DMS 273 (cell line): ENCODE results near the gene HSPA2.

ENCODE experiments used
- DNase-seq: peaks from one replicate; lab custom pipeline; 2025; ENCODE audit not compliant: unreplicated experiment; lab: John Stamatoyannopoulos, UW

The HSPA2 gene

GRCh38 chr14:64540208-64541202, at the start of gene HSPA2:
TSS of gene HSPA2 (plus strand) at chr14:64540741. CDS start at chr14:64540850, 109 bp downstream.
- peak; percentile 100 for DNase-seq

- DNase-seq: no peak
Measured at GRCh38 chr14:64491637-64492036, 48.9 kb upstream of the HSPA2 start.

- DNase-seq: no peak
Measured at GRCh38 chr14:64493455-64493854, 47.1 kb upstream of the HSPA2 start.

DNA sequence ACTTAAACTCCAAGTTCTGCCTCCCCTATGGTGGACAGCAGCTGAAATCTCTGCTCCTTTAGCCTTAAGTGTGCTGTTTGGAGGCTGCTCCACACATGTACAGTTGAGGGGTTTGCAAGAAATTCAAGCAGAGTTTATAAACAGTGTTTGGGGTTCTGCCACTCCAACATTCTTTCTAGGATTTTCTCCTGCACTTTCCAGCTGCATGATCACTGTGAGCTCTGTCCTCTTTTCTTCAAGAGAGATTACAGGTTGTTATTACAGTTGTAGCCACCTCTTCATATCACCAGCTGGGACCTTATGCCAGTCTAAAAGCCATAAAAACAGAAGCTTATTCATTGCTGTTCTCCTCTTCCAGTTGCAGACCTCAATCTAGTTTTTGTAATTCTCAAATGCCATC, 45.3 kb upstream of the HSPA2 start:
- no peak for DNase-seq

GRCh38 chr14:64496764-64497163, 43.8 kb upstream of the HSPA2 start:
- DNase-seq: no peak

GRCh38 chr14:64500088-64500487, 40.5 kb upstream of the HSPA2 start:
- no peak for DNase-seq

DNA sequence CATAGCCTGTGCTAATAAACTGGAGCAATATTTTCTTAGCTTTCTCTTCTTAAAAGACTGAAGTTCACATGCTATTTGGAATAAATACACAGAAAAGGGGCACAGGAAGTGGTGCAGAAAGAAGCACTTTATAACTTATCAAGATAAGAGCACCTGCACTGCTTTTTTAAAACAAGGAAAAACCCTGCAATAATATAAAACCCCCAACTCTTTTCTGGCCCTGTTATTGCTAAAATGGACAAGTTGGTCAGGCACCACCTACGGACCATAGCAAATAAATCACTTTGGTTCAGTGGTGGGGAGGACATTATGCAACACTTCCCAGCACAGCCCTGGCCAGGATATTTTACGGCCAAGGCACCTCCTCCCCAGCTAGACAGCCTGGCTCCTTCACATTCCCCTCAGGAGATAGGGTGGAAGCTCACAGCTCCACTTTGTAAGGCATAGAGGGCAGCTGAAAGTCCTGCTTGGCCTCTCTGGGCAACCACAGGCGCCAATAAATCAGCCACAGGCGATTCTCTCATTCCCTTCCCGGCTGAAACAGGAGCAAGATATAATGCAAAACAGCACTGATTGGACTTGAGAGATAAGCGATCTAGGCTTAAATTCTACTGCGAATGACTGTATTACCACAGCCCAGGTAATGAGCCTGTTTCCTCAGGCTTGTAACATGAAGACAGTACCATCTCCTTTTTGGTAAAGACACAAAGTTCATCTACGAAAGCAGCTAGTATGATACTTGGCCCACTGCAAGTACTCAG, 39.0 kb upstream of the HSPA2 start:
- DNase-seq: peak; percentile 34

DNA sequence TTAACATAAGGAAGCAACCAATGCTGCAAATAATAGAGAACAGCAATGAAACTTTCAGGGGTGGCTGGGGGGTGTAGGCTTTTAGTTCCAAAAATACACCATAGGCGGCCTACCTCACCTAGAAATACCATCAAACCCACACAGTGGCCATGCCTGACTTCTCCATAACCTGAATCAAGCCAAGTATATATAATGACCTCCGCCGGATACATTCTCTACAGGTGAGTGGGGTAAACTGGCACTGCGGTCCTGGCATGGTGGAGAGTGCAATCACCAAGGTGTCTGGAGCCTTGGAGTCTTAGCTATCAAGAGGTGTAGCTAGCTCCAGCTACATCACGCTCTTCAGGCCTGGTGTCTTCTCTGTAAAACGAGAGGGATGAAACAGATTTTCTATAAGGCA, 38.1 kb upstream of the HSPA2 start:
- DNase-seq: no peak

GRCh38 chr14:64502887-64503433, 37.6 kb upstream of the HSPA2 start:
- DNase-seq: peak; percentile 73

- peak; percentile 98 for DNase-seq
Measured at GRCh38 chr14:64503434-64504309, 36.9 kb upstream of the HSPA2 start, which contains the start of gene ZBTB25. TSS of gene ZBTB25 (minus strand) at chr14:64503838. CDS start at chr14:64490533, 13,305 bp downstream.

- DNase-seq: peak; percentile 95
Measured at GRCh38 chr14:64504310-64504896, 36.1 kb upstream of the HSPA2 start, which contains the start of gene ZBTB1. TSS of gene ZBTB1 (plus strand) at chr14:64504770. CDS start at chr14:64521505, 16,735 bp downstream.

DNA sequence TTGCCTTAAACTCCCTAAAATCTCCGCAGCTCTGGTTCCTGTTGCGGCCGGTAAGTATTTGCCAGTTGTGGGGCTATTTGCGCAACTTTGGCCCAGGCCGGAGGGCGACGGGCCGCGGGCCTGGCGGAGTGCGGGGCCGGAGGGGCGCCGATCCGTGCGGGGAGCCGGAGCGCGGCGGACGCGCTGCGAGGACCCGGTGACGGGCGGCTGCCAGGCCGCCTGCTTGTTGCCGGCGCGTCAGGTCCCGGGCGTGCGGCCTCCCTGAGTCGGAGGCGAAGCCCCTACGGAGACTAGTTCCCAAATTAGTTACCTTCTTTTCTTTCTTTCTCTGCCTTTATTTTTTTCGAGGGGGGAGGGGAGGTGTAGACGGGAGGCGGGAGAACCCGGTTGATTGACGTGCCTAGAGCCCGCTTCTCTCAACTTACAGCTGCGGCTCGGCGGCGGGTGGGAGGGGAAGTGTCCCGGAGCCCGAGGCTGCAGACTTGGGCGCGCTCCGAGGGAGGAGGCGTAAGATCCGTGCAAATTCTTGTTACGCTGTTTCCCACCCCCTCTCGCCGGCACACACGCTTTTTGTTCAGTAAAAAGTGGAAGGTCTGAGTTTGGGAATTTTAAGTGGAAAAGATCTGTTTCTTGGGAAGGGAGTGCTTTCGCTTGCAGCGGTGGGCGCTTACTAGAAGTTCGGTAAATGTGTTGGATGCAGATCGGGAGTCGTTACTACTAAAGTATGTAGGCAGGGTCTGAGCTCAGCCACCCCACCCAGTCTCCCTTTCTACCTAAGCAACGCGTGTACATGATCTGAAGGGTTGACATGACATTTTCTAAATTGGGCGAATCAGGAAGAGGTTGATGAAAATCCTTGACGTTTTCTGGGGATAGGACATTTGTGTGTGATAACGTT, 35.4 kb upstream of the HSPA2 start:
- DNase-seq: peak; percentile 96

DNA sequence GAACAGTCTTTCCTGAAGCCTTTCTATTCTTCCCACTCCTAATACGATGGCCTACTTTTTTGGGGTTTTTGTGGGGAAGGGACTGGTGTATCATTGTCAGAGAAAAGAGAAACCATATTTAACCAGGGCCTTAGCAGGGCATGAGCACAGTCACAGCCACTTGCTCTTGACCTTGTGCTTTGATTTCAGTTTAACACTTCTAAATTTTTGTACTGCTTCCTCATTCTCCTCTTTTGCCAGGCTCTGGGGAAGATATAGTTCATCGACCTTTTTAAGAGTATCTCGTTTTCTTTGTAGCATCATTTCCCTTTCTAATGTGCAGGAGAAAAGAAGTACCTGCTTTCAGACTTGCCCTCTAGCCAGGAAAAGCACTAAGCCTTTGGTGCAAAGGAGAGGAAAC, 33.8 kb upstream of the HSPA2 start:
- DNase-seq: peak; percentile 14

GRCh38 chr14:64507376-64508156, 33.0 kb upstream of the HSPA2 start:
- no peak for DNase-seq

- no peak for DNase-seq
Measured at GRCh38 chr14:64508215-64508776, 32.2 kb upstream of the HSPA2 start.

- no peak for DNase-seq
Measured at GRCh38 chr14:64509036-64509435, 31.5 kb upstream of the HSPA2 start.

DNA sequence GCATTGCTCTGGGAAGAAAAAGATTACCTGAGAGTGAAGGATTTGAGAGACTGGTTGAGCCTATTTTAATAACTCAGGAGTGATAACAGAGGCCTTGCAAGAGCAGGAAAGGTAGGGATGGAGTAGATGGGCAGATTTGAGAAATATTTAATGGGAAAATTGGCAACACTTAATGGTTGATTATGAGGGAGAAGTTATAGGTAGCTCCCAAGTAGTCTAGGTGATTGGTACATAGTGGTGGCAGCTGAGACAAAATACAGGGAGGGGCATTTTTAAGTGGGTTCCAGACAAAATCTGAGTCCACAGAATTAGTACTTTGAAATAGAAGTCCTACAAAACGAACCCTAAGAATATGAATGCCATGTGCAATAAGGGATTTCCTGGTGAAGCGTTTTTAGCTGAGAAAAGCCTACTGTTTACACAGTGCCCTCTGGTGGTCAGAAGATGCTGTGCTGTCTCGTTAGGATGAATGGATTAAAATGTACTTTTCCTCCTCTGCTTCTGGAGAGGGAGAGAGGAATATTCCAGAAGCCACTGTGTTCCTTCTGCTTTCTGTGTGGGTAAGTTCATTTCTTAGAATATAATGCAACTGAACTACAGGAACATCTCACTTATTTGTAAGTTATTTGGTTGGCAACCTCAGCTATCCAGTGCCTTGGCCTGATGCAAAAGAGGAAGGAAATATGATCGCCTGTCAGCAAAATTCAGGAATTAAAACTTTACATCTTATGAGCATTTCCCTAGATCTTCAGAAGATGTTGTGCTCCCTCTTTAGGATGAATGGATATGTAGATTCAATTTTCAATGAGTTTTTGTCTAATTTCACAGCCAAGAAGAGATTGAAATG, 29.5 kb upstream of the HSPA2 start:
- DNase-seq: peak; percentile 89
